ENCODE measurements around the gene SLC22A5. TPM values are rescaled to one million over a fixed set of nuclear protein-coding genes. Genes with fewer than 3 reads are reported as not detected.

The SLC22A5 gene
- total and polyA plus RNA-seq, 7 experiments from 2014 or later = 1.8 to 10.8 (median 6.9) TPM

DNA sequence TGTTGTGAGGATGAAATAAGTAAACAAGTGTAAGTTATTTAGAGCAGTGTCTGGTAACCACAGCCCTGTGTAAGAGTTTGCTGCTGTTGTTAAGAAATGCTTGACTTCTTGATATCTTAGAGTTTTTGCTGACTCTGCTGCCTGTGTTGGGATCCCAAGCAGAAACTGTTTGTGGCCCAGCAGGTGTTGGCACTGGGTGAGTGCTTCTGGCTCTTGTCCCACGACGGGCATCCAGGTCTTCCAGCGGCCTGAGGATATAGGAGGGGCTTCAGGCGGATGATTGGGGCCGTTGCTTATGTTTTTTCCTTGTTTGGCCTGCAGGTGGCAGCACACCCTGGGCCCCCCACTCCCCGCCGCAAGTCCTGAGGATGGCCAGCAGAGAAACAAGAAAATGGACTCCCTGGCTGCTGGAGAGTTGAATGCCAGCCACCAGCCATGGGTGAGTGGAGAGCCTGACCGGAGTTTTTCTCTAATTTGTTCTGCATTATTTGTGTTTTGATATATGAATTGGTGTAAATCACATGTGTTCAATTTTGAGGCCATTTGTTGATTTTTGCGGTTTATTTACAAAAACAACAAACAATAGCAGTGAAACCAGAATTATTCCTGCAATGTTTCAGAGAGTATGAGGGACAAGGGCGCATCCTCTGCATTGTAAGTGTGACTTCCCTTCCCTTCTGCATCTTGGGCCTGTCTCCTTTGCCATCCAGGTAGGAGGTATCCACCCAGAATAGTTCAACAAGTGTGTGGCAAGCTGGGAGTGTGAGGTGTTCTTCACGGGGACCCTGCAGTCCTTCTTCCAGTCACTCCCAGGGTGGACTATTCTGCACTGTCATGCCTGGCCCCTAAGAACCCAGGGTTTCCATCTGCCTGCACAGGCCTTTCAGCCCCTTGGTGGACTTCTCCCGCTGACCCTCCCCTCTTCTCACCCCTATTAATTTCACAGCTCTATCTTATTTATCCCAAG lies 50.3 kb downstream of the SLC22A5 start:
- Histone ChIP-seq H3K4me3 (ENCODE audit: low read length) (peak overlapping the region; percentile 12), H3K27me3 (ENCODE audit: control insufficient read depth in 2 of 2, insufficient read depth in 2 of 2, low read length in 2 of 2) (no peaks in the 10 kb centered on the region), H3K36me3 (ENCODE audit: control insufficient read depth in 2 of 3, insufficient read depth in 3 of 3, low read length in 3 of 3) (peaks cover 0 to 22% (median 0%) of the 10 kb centered on the region in 3 experiments), H3K4me1 (ENCODE audit: control insufficient read depth in 2 of 2, insufficient read depth in 2 of 2, low read length in 2 of 2) (peaks cover 71 to 92% of the 10 kb centered on the region in 2 donors), H3K9me3 (ENCODE audit: control insufficient read depth in 2 of 3, low read length in 3 of 3) (no peaks in the 10 kb centered on the region), H3K27ac (ENCODE audit: low read depth, low read length) (peak overlapping the region; percentile 77)
- DNase-seq = peak; percentile 42 to 72 (median 55)
- peak overlapping the region; percentile 54 to 88 (median 76) for H3K4me3 Mint-ChIP-seq
- intact Hi-C loops (cut with micrococcal nuclease) = loop anchor here (1.0 to 10.0 kb wide), 10 partner anchors 8 to 785 kb away; partner anchors contain the start of genes IRF1 (in 1 of the 2) and RAPGEF6 (in 1 of the 2)
- peaks cover 4 to 60% (median 23%) of the 10 kb centered on the region in 5 donors for H3K36me3 Mint-ChIP-seq
- ATAC-seq = peak; percentile 84
- ChIA-PET CTCF (interaction anchor here (0.6 to 2.8 kb wide), 26 partner anchors 8 to 81 kb away, joined by 3 to 32 read pairs (median 6); partner anchors contain the start of gene IRF1), POLR2A (interaction anchor here (0.5 to 6.2 kb wide), 27 partner anchors 9 to 81 kb away, joined by 3 to 124 read pairs (median 7); partner anchors contain the start of gene IRF1)
- no peaks in the 10 kb centered on the region for H3K9me3 Mint-ChIP-seq
- peaks cover 77 to 98% (median 95%) of the 10 kb centered on the region in 7 donors for H3K4me1 Mint-ChIP-seq
- H3K27ac Mint-ChIP-seq = peak overlapping the region; percentile 79 to 99 (median 97)
- no peaks in the 10 kb centered on the region for H3K27me3 Mint-ChIP-seq

- ChIA-PET CTCF (interaction anchor here (0.6 to 1.7 kb wide), 21 partner anchors 9 to 785 kb away, joined by 3 to 32 read pairs (median 6); partner anchors contain the start of gene IRF1), POLR2A (interaction anchor here (0.7 to 1.7 kb wide), 25 partner anchors 9 to 80 kb away, joined by 3 to 50 read pairs (median 7); partner anchors contain the start of gene IRF1)
- peak; percentile 14 for ATAC-seq
- H3K4me3 ChIP-seq (ENCODE audit: low read length) = peak overlapping the region; percentile 39
- H3K4me3 Mint-ChIP-seq = peak overlapping the region; percentile 62 to 88 (median 76)
- intact Hi-C loops (cut with micrococcal nuclease) = loop anchor here (1.0 to 10.0 kb wide), 2 partner anchors 17 to 786 kb away; partner anchors contain the start of gene RAPGEF6 (in 1 of the 2)
- H3K27me3 Mint-ChIP-seq = no peaks in the 10 kb centered on the region
- no peaks in the 10 kb centered on the region for H3K9me3 ChIP-seq (ENCODE audit: control insufficient read depth in 2 of 3, low read length in 3 of 3)
- peaks cover 82 to 98% (median 95%) of the 10 kb centered on the region in 7 donors for H3K4me1 Mint-ChIP-seq
- H3K9me3 Mint-ChIP-seq = no peaks in the 10 kb centered on the region
- no peaks in the 10 kb centered on the region for H3K27me3 ChIP-seq (ENCODE audit: control insufficient read depth in 2 of 2, insufficient read depth in 2 of 2, low read length in 2 of 2)
- H3K4me1 ChIP-seq (ENCODE audit: control insufficient read depth in 2 of 2, insufficient read depth in 2 of 2, low read length in 2 of 2) = peaks cover 73 to 93% of the 10 kb centered on the region in 2 donors
- peaks cover 4 to 63% (median 23%) of the 10 kb centered on the region in 5 donors for H3K36me3 Mint-ChIP-seq
- peak overlapping the region; percentile 79 to 99 (median 97) for H3K27ac Mint-ChIP-seq
- peak in 5 of 9 donors; percentile 27 to 42 (median 38) for DNase-seq
- peak overlapping the region; percentile 77 for H3K27ac ChIP-seq (ENCODE audit: low read depth, low read length)
- H3K36me3 ChIP-seq (ENCODE audit: control insufficient read depth in 2 of 3, insufficient read depth in 3 of 3, low read length in 3 of 3) = peaks cover 0 to 22% (median 0%) of the 10 kb centered on the region in 3 experiments
Measured at GRCh38 chr5:132420706-132421272, 51.3 kb downstream of the SLC22A5 start.

GRCh38 chr5:132421462-132421861 lies 52.0 kb downstream of the SLC22A5 start:
- Mint-ChIP-seq H3K4me1 (peaks cover 81 to 98% (median 97%) of the 10 kb centered on the region in 7 donors), H3K36me3 (peaks cover 4 to 63% (median 23%) of the 10 kb centered on the region in 5 donors), H3K4me3 (peak overlapping the region; percentile 67 to 88 (median 76)), H3K9me3 (no peaks in the 10 kb centered on the region), H3K27ac (peak overlapping the region; percentile 79 to 99 (median 97)), H3K27me3 (no peaks in the 10 kb centered on the region)
- Histone ChIP-seq H3K36me3 (ENCODE audit: control insufficient read depth in 2 of 3, insufficient read depth in 3 of 3, low read length in 3 of 3) (peaks cover 0 to 22% (median 0%) of the 10 kb centered on the region in 3 experiments), H3K27me3 (ENCODE audit: control insufficient read depth in 2 of 2, insufficient read depth in 2 of 2, low read length in 2 of 2) (no peaks in the 10 kb centered on the region), H3K27ac (ENCODE audit: low read depth, low read length) (peak overlapping the region; percentile 77), H3K4me1 (ENCODE audit: control insufficient read depth in 2 of 2, insufficient read depth in 2 of 2, low read length in 2 of 2) (peaks cover 78 to 93% of the 10 kb centered on the region in 2 donors), H3K4me3 (ENCODE audit: low read length) (peak overlapping the region; percentile 39), H3K9me3 (ENCODE audit: control insufficient read depth in 2 of 3, low read length in 3 of 3) (no peaks in the 10 kb centered on the region)
- intact Hi-C loops (cut with micrococcal nuclease) = loop anchor here in 1 of 2 donors (10.0 kb wide), 1 partner anchor 787 kb away; the partner anchor contains the start of gene RAPGEF6
- ChIA-PET CTCF (interaction anchor here (1.0 to 5.0 kb wide), 9 partner anchors 10 to 79 kb away, joined by 3 to 27 read pairs (median 11); partner anchors contain the start of gene IRF1), POLR2A (interaction anchor here (1.3 to 11.5 kb wide), 10 partner anchors 10 to 72 kb away, joined by 5 to 182 read pairs (median 18); partner anchors contain the start of gene IRF1)
- DNase-seq (no peak), ATAC-seq (no peak)

DNA sequence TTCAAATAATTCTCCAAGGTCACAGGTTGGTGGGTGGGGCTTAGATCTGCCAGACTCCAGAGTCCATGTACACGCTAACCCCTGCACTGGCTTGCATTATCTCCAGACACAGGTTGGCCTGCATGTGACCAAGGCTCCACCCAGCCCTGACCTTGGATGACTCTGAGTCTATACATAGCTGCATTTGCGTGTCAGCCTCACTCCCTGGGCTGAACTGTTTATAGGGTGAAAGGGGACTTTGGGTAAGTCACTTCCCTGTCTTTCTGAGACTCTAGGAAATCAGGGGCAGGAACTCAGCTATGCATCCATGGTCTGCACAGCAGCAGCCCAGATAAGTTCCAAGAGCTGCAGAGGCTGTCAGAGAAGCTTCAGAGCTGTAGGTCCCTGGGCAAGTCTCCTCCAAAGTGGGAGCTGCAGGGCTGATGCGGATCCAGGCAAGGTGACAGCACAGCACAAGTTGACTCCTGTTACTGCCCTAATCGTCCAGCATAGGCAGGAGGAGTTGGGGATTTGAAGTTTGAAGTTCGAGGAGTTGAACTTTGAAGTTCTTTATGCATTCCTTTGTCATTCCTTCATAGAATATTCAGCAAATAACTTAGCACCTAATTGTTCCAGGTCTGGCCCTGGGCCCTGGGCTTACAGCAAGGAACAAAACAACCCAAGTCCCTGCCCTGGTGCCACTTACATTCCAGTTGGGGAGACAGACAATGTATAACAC lies 53.4 kb downstream of the SLC22A5 start:
- Histone ChIP-seq H3K27ac (ENCODE audit: low read depth, low read length) (peak overlapping the region; percentile 77), H3K4me1 (ENCODE audit: control insufficient read depth in 2 of 2, insufficient read depth in 2 of 2, low read length in 2 of 2) (peaks cover 87 to 93% of the 10 kb centered on the region in 2 donors), H3K9me3 (ENCODE audit: control insufficient read depth in 2 of 3, low read length in 3 of 3) (no peaks in the 10 kb centered on the region), H3K27me3 (ENCODE audit: control insufficient read depth in 2 of 2, insufficient read depth in 2 of 2, low read length in 2 of 2) (no peaks in the 10 kb centered on the region), H3K36me3 (ENCODE audit: control insufficient read depth in 2 of 3, insufficient read depth in 3 of 3, low read length in 3 of 3) (peaks cover 0 to 17% (median 0%) of the 10 kb centered on the region in 3 experiments), H3K4me3 (ENCODE audit: low read length) (no peak overlapping the region)
- POLR2A ChIA-PET = interaction anchor here (1.5 to 11.5 kb wide), 11 partner anchors 8 to 72 kb away, joined by 4 to 182 read pairs (median 38); partner anchors contain the start of gene IRF1
- peaks cover 4 to 63% (median 17%) of the 10 kb centered on the region in 5 donors for H3K36me3 Mint-ChIP-seq
- H3K4me3 Mint-ChIP-seq = peak overlapping the region in 8 of 10 donors; percentile 6 to 79 (median 52)
- peaks cover 82 to 98% (median 97%) of the 10 kb centered on the region in 7 donors for H3K4me1 Mint-ChIP-seq
- H3K27me3 Mint-ChIP-seq = no peaks in the 10 kb centered on the region
- CTCF ChIA-PET = interaction anchor here (0.6 to 5.0 kb wide), 11 partner anchors 12 to 78 kb away, joined by 3 to 27 read pairs (median 5); partner anchors contain the start of gene IRF1
- DNase-seq (no peak), ATAC-seq (no peak)
- H3K9me3 Mint-ChIP-seq = no peaks in the 10 kb centered on the region
- peak overlapping the region; percentile 78 to 99 (median 92) for H3K27ac Mint-ChIP-seq
- intact Hi-C loops (cut with micrococcal nuclease) = loop anchor here in 1 of 2 donors (10.0 kb wide), 1 partner anchor 788 kb away; the partner anchor contains the start of gene RAPGEF6

GRCh38 chr5:132423438-132423898 lies 54.0 kb downstream of the SLC22A5 start:
- H3K4me3 ChIP-seq (ENCODE audit: low read length) = no peak overlapping the region
- peaks cover 0 to 12% (median 0%) of the 10 kb centered on the region in 3 experiments for H3K36me3 ChIP-seq (ENCODE audit: control insufficient read depth in 2 of 3, insufficient read depth in 3 of 3, low read length in 3 of 3)
- H3K27me3 Mint-ChIP-seq = no peaks in the 10 kb centered on the region
- H3K4me1 ChIP-seq (ENCODE audit: control insufficient read depth in 2 of 2, insufficient read depth in 2 of 2, low read length in 2 of 2) = peaks cover 92 to 95% of the 10 kb centered on the region in 2 donors
- peaks cover 3 to 57% (median 11%) of the 10 kb centered on the region in 5 donors for H3K36me3 Mint-ChIP-seq
- H3K4me1 Mint-ChIP-seq = peaks cover 83 to 98% (median 97%) of the 10 kb centered on the region in 7 donors
- no peak for DNase-seq
- H3K4me3 Mint-ChIP-seq = peak overlapping the region in 9 of 10 donors; percentile 7 to 79 (median 39)
- ChIA-PET CTCF (interaction anchor here (0.8 to 5.0 kb wide), 7 partner anchors 15 to 77 kb away, joined by 3 to 27 read pairs (median 8); partner anchors contain the start of gene IRF1), POLR2A (interaction anchor here (0.6 to 11.5 kb wide), 15 partner anchors 8 to 144 kb away, joined by 3 to 182 read pairs (median 6); partner anchors contain the start of gene IRF1)
- ATAC-seq = no peak
- H3K27ac Mint-ChIP-seq = peak overlapping the region; percentile 78 to 99 (median 92)
- H3K27me3 ChIP-seq (ENCODE audit: control insufficient read depth in 2 of 2, insufficient read depth in 2 of 2, low read length in 2 of 2) = no peaks in the 10 kb centered on the region
- H3K9me3 Mint-ChIP-seq = no peaks in the 10 kb centered on the region
- no peaks in the 10 kb centered on the region for H3K9me3 ChIP-seq (ENCODE audit: control insufficient read depth in 2 of 3, low read length in 3 of 3)
- intact Hi-C loops (cut with micrococcal nuclease) = loop anchor here in 1 of 2 donors (10.0 kb wide), 1 partner anchor 789 kb away; the partner anchor contains the start of gene RAPGEF6
- H3K27ac ChIP-seq (ENCODE audit: low read depth, low read length) = peak overlapping the region; percentile 26

All from naive thymus-derived CD4-positive, alpha-beta T cell (primary cell).